G401.6 (cell line): Measurements from ENCODE around the gene WNT11.

Source experiments
- FAIRE-seq: peaks from 2 replicates; lab custom pipeline; 2012; peaks lifted over from hg19 to GRCh38; lab: Jason Lieb, UNC

Gene WNT11

GRCh38 chr11:76237914-76238313 lies 31.6 kb upstream of the WNT11 start:
- no peak for FAIRE-seq

- FAIRE-seq = no peak
Observed at GRCh38 chr11:76237000-76237649, 30.8 kb upstream of the WNT11 start.

- no peak for FAIRE-seq
Observed at GRCh38 chr11:76236092-76236999, 30.0 kb upstream of the WNT11 start.

- peak; percentile 31 for FAIRE-seq
Observed at GRCh38 chr11:76235233-76236091, 29.2 kb upstream of the WNT11 start.

- FAIRE-seq = no peak
Observed at GRCh38 chr11:76234416-76235232, 28.3 kb upstream of the WNT11 start.

- no peak for FAIRE-seq
Observed at GRCh38 chr11:76234021-76234415, 27.7 kb upstream of the WNT11 start.

GRCh38 chr11:76233196-76233921 lies 27.1 kb upstream of the WNT11 start:
- FAIRE-seq = no peak

GRCh38 chr11:76232026-76232665 lies 25.8 kb upstream of the WNT11 start:
- FAIRE-seq = no peak

- no peak for FAIRE-seq
Observed at GRCh38 chr11:76231121-76231738, 24.9 kb upstream of the WNT11 start.

GRCh38 chr11:76230392-76230791 lies 24.1 kb upstream of the WNT11 start:
- no peak for FAIRE-seq

GRCh38 chr11:76229690-76230240 lies 23.5 kb upstream of the WNT11 start:
- no peak for FAIRE-seq

GRCh38 chr11:76228875-76229149 lies 22.5 kb upstream of the WNT11 start:
- FAIRE-seq = no peak

GRCh38 chr11:76228071-76228874 lies 22.0 kb upstream of the WNT11 start:
- FAIRE-seq = no peak

GRCh38 chr11:76226626-76227025 lies 20.3 kb upstream of the WNT11 start:
- FAIRE-seq = no peak

GRCh38 chr11:76225122-76225611 lies 18.9 kb upstream of the WNT11 start:
- no peak for FAIRE-seq

- no peak for FAIRE-seq
Observed at GRCh38 chr11:76224461-76225121, 18.3 kb upstream of the WNT11 start.

GRCh38 chr11:76221365-76221764 lies 15.1 kb upstream of the WNT11 start:
- FAIRE-seq = no peak

- FAIRE-seq = no peak
Observed at GRCh38 chr11:76219243-76219642, 12.9 kb upstream of the WNT11 start.
